Ascending aorta (tissue), 2 donors: ENCODE data around the gene ACKR2. TPM values are rescaled to one million over a fixed set of nuclear protein-coding genes. Genes with fewer than 3 reads are reported as not detected.

Source experiments
- DNase-seq, 2 donors: peaks; one replicate each; pipeline ENCODE4 v3.0.0-alpha.2; 2019; ENCODE audit warnings: low spot score in 2 of 2
- H3K27ac ChIP-seq, 2 donors: fragments of 200-600 bp; sonication (generic); one replicate each; pipeline ENCODE4 v1.5.1; 2016 to 2017; ENCODE audit warnings: mild to moderate bottlenecking in 1 of 2
- H3K27me3 ChIP-seq: fragments of 200-600 bp; sonication (generic); one replicate; pipeline ENCODE4 v1.5.1; 2017
- H3K36me3 ChIP-seq, 2 donors: fragments of 200-600 bp; sonication (generic); one replicate each; pipeline ENCODE4 v1.5.1; 2016
- H3K4me1 ChIP-seq, 2 donors: fragments of 200-600 bp; sonication (generic); one replicate each; pipeline ENCODE4 v1.5.1; 2016 to 2017; ENCODE audit warnings: mild to moderate bottlenecking in 1 of 2
- H3K4me3 ChIP-seq, 2 donors: fragments of 200-600 bp; sonication (generic); one replicate each; pipeline ENCODE4 v1.5.1; 2016 to 2017; ENCODE audit warnings: mild to moderate bottlenecking in 1 of 2
- H3K9me3 ChIP-seq, 2 donors: fragments of 200-600 bp; sonication (generic); one replicate each; pipeline ENCODE4 v1.5.1; 2016
- CTCF ChIP-seq, 3 experiments: fragments of 200-600 bp in 2 of 3; fragments of 450-650 bp in 1 of 3; sonication (generic) in 2 of 3; IDR thresholded peaks; one replicate each; pipeline ENCODE4 v1.5.1; 2016 to 2019; ENCODE audit warnings: antibody characterized with exemption in 3 of 3, mild to moderate bottlenecking in 1 of 3, moderate library complexity in 1 of 3
- intact Hi-C: fragments of 100-400 bp; cut with DNase I; formaldehyde crosslinking; loops from one replicate; pipeline ENCODE4 v1.15.1; 2023
- total RNA-seq: library from RNA; depleted of rRNA; stranded (reverse); fragments of >200 nt; gene quantifications from one replicate; pipeline ENCODE4 v1.1.0, GENCODE V29; 2016

Gene ACKR2
- total RNA-seq, 1 donor from 2014 or later: 24.5 TPM

- Histone ChIP-seq H3K27me3 (no peaks in the 10 kb centered on the region), H3K27ac (no peak overlapping the region), H3K36me3 (no peaks in the 10 kb centered on the region), H3K4me3 (no peak overlapping the region), H3K9me3 (no peaks in the 10 kb centered on the region), H3K4me1 (peaks cover 0 to 3% of the 10 kb centered on the region in 2 donors)
- peak; percentile 63 to 80 (median 74) for TF ChIP-seq CTCF (IDR thresholded peaks at IDR 0.05)
- peak; percentile 18 to 89 for DNase-seq
- intact Hi-C loops: loop anchor here (1.0 kb wide), 2 partner anchors 8 to 50 kb away; no protein-coding TSS in a partner anchor
These were observed 22.1 kb downstream of the ACKR2 start for GRCh38 chr3:42831321-42831713.

- Histone ChIP-seq H3K9me3 (no peaks in the 10 kb centered on the region), H3K36me3 (no peaks in the 10 kb centered on the region), H3K27me3 (no peaks in the 10 kb centered on the region), H3K4me3 (no peak overlapping the region), H3K27ac (no peak overlapping the region), H3K4me1 (no peaks in the 10 kb centered on the region)
- no peak for DNase-seq
- no peak for TF ChIP-seq CTCF (IDR thresholded peaks at IDR 0.05)
- intact Hi-C loops: no loop called here
These were observed 27.2 kb downstream of the ACKR2 start for GRCh38 chr3:42836150-42837123.

GRCh38 chr3:42838571-42838970 lies 29.3 kb downstream of the ACKR2 start:
- TF ChIP-seq CTCF (IDR thresholded peaks at IDR 0.05): no peak
- no peaks in the 10 kb centered on the region for H3K27me3 ChIP-seq
- no peak overlapping the region for H3K4me3 ChIP-seq
- H3K36me3 ChIP-seq: no peaks in the 10 kb centered on the region
- H3K4me1 ChIP-seq: peaks cover 2 to 13% of the 10 kb centered on the region in 2 donors
- intact Hi-C loops: loop anchor here (2.0 kb wide), 2 partner anchors 42 to 58 kb away; no protein-coding TSS in a partner anchor
- DNase-seq: no peak
- H3K27ac ChIP-seq: no peak overlapping the region
- H3K9me3 ChIP-seq: no peaks in the 10 kb centered on the region

- TF ChIP-seq CTCF (IDR thresholded peaks at IDR 0.05): peak; percentile 76 to 83 (median 78)
- Histone ChIP-seq H3K27me3 (no peaks in the 10 kb centered on the region), H3K4me3 (peak overlapping the region; percentile 25 to 35), H3K4me1 (peaks cover 2 to 22% of the 10 kb centered on the region in 2 donors), H3K36me3 (no peaks in the 10 kb centered on the region), H3K27ac (peak overlapping the region in 1 of 2 donors; percentile 12), H3K9me3 (no peaks in the 10 kb centered on the region)
- no peak for DNase-seq
- intact Hi-C loops: loop anchor here (1.0 to 2.0 kb wide), 3 partner anchors 8 to 59 kb away; no protein-coding TSS in a partner anchor
These were observed 30.4 kb downstream of the ACKR2 start for GRCh38 chr3:42839616-42840015.

GRCh38 chr3:42841332-42841731 lies 32.1 kb downstream of the ACKR2 start:
- intact Hi-C loops: no loop called here
- Histone ChIP-seq H3K9me3 (no peaks in the 10 kb centered on the region), H3K4me1 (peaks cover 7 to 35% of the 10 kb centered on the region in 2 donors), H3K27me3 (no peaks in the 10 kb centered on the region), H3K27ac (no peak overlapping the region), H3K4me3 (no peak overlapping the region), H3K36me3 (no peaks in the 10 kb centered on the region)
- no peak for DNase-seq
- TF ChIP-seq CTCF (IDR thresholded peaks at IDR 0.05): no peak
